ENCODE data around the gene CLBA1. TPM values are rescaled to one million over a fixed set of nuclear protein-coding genes. Genes with fewer than 3 reads are reported as not detected.

CLBA1 gene
- total RNA-seq: 7.5 and 7.7 TPM in 2 replicates
- long read RNA-seq, partial matches to known transcripts: 0 of 3 reads
- long read RNA-seq, other reads (novel, unspliced or antisense): 2 of 3 reads

- Mint-ChIP-seq H3K4me1 (ENCODE audit: unreplicated experiment) (peaks cover 12% of the 10 kb centered on the region), H3K9me3 (ENCODE audit: unreplicated experiment) (no peaks in the 10 kb centered on the region), H3K27ac (ENCODE audit: unreplicated experiment) (peak within 1 kb of the TSS; percentile 34), H3K27me3 (ENCODE audit: unreplicated experiment) (no peaks in the 10 kb centered on the region), H3K4me3 (ENCODE audit: unreplicated experiment) (peak within 1 kb of the TSS; percentile 68), H3K36me3 (ENCODE audit: unreplicated experiment) (no peaks in the 10 kb centered on the region)
- no peak for TF ChIP-seq CTCF (IDR thresholded peaks at IDR 0.05)
- DNase-seq (ENCODE audit: extremely low spot score, unreplicated experiment): peak; percentile 96
Observed at GRCh38 chr14:104985675-104986486, at the start of gene CLBA1. Gene CLBA1, plus strand, starts transcription at chr14:104985788. Its CDS starts 644 bp downstream, at chr14:104986432.

GRCh38 chr14:104935955-104936354, 49.6 kb upstream of the CLBA1 start:
- no peak overlapping the region for H3K27ac Mint-ChIP-seq (ENCODE audit: unreplicated experiment)
- H3K9me3 Mint-ChIP-seq (ENCODE audit: unreplicated experiment): no peaks in the 10 kb centered on the region
- TF ChIP-seq CTCF (IDR thresholded peaks at IDR 0.05): no peak
- H3K4me3 Mint-ChIP-seq (ENCODE audit: unreplicated experiment): no peak overlapping the region
- no peaks in the 10 kb centered on the region for H3K27me3 Mint-ChIP-seq (ENCODE audit: unreplicated experiment)
- peaks cover 5% of the 10 kb centered on the region for H3K36me3 Mint-ChIP-seq (ENCODE audit: unreplicated experiment)
- DNase-seq (ENCODE audit: extremely low spot score, unreplicated experiment): no peak
- peaks cover 6% of the 10 kb centered on the region for H3K4me1 Mint-ChIP-seq (ENCODE audit: unreplicated experiment)

GRCh38 chr14:104936361-104937155, 49.0 kb upstream of the CLBA1 start:
- H3K4me1 Mint-ChIP-seq (ENCODE audit: unreplicated experiment): peaks cover 4% of the 10 kb centered on the region
- no peak overlapping the region for H3K27ac Mint-ChIP-seq (ENCODE audit: unreplicated experiment)
- no peak for DNase-seq (ENCODE audit: extremely low spot score, unreplicated experiment)
- peaks cover 5% of the 10 kb centered on the region for H3K36me3 Mint-ChIP-seq (ENCODE audit: unreplicated experiment)
- H3K9me3 Mint-ChIP-seq (ENCODE audit: unreplicated experiment): no peaks in the 10 kb centered on the region
- no peaks in the 10 kb centered on the region for H3K27me3 Mint-ChIP-seq (ENCODE audit: unreplicated experiment)
- H3K4me3 Mint-ChIP-seq (ENCODE audit: unreplicated experiment): no peak overlapping the region
- no peak for TF ChIP-seq CTCF (IDR thresholded peaks at IDR 0.05)

GRCh38 chr14:104937161-104937560, 48.4 kb upstream of the CLBA1 start:
- Mint-ChIP-seq H3K36me3 (ENCODE audit: unreplicated experiment) (peaks cover 5% of the 10 kb centered on the region), H3K27ac (ENCODE audit: unreplicated experiment) (no peak overlapping the region), H3K9me3 (ENCODE audit: unreplicated experiment) (no peaks in the 10 kb centered on the region), H3K4me3 (ENCODE audit: unreplicated experiment) (no peak overlapping the region), H3K4me1 (ENCODE audit: unreplicated experiment) (peaks cover 4% of the 10 kb centered on the region), H3K27me3 (ENCODE audit: unreplicated experiment) (no peaks in the 10 kb centered on the region)
- no peak for DNase-seq (ENCODE audit: extremely low spot score, unreplicated experiment)
- no peak for TF ChIP-seq CTCF (IDR thresholded peaks at IDR 0.05)

All from osteocyte (in vitro differentiated cells).